Smooth muscle cell of the brain vasculature (primary cell): ENCODE results near the gene HIF1A.
"Not testable (repeated sequence)": the region's sequence is repeated elsewhere in the genome, so short reads cannot be mapped to it uniquely, and the experiment has no call there.

Source experiments
- DNase-seq: peaks from one replicate; pipeline ENCODE4 v3.0.0-alpha.2; 2012; ENCODE audit warnings: low read depth, low spot score

The HIF1A gene

DNA sequence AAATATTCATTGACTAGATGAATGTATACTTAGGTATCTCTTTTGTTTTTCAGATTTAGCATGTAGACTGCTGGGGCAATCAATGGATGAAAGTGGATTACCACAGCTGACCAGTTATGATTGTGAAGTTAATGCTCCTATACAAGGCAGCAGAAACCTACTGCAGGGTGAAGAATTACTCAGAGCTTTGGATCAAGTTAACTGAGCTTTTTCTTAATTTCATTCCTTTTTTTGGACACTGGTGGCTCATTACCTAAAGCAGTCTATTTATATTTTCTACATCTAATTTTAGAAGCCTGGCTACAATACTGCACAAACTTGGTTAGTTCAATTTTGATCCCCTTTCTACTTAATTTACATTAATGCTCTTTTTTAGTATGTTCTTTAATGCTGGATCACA is 51.6 kb downstream of the HIF1A start:
- DNase-seq: no peak

DNA sequence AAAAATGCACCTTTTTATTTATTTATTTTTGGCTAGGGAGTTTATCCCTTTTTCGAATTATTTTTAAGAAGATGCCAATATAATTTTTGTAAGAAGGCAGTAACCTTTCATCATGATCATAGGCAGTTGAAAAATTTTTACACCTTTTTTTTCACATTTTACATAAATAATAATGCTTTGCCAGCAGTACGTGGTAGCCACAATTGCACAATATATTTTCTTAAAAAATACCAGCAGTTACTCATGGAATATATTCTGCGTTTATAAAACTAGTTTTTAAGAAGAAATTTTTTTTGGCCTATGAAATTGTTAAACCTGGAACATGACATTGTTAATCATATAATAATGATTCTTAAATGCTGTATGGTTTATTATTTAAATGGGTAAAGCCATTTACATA is 52.0 kb downstream of the HIF1A start:
- DNase-seq: no peak

GRCh38 chr14:61749264-61749663 is 54.0 kb downstream of the HIF1A start:
- DNase-seq: no peak

GRCh38 chr14:61749867-61750266 is 54.6 kb downstream of the HIF1A start:
- DNase-seq: no peak

DNA sequence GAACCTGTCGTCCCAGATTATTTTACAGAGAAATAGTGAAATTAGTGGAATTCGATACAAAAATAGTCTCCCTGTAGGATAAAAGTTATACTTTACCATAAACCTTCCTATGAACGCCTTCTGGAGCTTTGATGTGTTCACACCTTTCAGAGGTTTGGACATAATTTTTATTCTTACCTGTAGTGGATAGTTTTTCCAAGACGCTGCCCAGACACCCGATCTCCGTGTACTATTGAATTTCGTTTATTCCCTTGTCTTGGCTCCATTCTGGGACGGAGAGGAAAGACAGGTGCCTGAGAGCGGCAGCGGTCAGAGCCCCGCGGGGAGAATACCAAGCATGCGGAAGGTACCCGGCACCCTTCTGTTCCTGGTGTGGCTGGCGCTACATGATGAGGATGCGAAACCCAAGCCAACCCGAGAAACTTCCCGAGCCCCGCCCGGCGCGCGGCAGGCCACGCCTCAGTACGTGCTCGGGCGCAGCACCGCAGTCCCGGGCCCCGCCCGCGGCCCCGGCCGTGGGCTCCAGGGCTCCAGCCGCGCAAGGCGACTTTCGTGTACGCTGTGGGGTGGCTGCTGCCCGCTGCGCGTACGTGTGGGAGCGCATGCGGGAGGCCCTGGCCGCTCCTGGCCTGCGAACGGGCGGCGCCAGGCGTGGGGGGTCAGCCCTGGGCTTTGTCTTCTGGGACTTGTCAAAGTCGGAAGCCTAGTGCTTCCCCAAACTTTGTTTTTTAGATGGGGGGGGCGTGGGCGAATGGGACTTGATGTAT is 55.6 kb downstream of the HIF1A start:
- DNase-seq: no peak

- DNase-seq: no peak
These were observed 56.2 kb downstream of the HIF1A start for GRCh38 chr14:61751475-61751989.

DNA sequence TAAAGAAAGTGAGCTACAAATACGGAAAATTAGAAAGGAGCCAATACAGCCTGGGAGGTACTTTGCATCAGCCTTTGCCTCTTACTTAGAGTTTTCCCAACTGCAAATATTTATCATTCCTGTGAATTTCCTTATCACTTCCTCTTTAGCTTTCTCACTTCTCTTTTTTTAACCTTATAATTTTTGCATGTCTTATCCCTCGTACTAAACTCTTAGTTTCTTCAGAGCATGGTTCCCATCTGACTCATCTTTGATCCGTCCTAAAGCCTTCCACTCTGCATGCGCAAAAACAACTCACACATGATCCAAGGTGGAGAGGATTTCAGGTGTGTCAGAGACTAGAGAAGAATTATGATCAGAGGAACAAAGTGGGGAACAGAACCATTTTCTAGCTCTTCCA is 57.3 kb downstream of the HIF1A start:
- DNase-seq: no peak

- no peak for DNase-seq
These were observed 58.3 kb downstream of the HIF1A start for GRCh38 chr14:61753631-61754030.

DNA sequence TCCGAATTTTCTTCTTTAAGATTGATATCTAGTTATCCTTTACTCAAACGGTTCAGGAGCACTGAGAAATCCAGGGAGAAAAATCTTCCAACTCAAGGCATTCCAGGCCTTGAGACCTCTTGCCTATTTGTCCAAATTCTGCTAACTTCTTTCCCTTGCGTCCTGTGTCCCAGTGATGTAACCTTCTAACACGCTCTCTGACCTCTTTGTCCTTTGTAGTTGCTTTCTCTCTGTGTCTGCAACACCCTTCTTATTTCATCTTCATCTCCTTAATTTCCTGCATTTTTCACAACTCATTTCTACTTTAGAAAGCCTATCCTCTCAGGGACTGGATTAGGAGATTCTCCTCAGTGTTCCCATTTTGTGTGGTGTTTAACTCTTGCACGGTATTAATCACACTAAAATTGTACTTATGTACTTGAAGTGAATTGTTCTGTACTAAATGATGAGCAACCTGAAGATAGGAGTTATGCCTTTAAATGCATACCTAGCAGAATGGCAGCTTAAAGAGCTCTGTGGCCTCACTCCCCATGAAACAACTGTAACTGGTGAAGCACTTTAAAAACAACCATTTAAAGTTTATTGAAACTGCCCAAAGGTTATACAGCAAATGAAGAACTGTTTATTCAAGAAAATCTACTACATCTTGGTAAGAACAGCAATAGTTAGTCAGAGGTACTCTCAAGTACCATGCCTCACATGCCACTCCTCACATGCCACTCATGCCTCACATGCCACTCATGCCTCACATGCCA is 59.5 kb downstream of the HIF1A start:
- no peak for DNase-seq

DNA sequence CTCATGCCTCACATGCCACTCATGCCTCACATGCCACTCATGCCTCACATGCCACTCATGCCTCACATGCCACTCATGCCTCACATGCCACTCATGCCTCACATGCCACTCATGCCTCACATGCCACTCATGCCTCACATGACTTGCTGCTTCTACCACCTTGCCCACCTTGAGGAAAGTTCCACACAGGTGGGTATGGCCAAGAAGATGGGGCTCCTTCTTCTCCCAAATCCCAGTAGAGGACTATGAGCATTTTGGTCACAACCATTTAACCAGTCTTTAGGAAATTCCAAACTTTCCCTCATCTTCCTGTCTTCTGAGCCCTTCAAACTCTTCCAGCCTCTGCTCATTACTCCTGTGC is 60.0 kb downstream of the HIF1A start:
- not testable (repeated sequence) for DNase-seq

- no peak for DNase-seq
These were observed 60.8 kb downstream of the HIF1A start for GRCh38 chr14:61756135-61756534.

DNA sequence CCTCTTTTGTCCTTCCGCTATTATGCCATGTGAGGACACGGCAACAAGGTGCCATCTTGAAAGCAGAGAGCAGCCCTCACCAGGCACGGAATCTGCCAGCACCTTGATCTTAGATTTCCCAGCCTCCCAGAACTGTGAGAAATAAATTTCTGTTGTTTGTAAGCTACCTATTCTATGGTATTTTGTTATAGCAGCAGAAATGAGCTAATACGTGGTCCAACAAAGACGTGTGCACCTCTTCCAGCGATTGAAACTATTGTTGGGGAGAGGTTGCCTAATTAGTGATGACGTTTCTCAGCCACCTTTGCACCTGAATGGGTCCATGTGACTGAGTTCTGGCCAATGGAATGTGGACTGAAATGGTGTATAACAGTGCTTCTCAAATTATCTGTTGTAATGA is 64.6 kb downstream of the HIF1A start:
- DNase-seq: no peak

DNA sequence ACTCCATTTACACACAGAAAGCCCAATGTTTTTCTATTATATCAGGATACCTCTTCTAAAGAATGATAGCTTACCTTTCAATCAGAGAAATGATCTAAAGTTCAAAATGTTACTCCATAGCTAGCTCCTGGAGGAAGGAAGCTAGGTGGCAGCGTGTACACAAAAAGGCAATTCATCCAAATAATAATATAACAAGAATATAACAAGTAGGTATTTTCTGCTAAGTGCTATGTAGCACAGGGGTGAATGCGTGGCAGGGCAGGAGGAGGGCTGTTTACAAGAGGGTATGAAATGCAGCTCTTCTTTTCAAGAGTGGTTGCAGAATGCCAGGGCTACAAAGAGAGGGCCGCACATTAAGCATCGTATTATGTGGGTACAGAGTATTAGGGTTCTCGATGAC is 66.2 kb downstream of the HIF1A start:
- no peak for DNase-seq

- peak; percentile 94 for DNase-seq
These were observed 66.9 kb downstream of the HIF1A start, which contains the start of gene SNAPC1 for GRCh38 chr14:61761959-61762786. Gene SNAPC1, plus strand, starts transcription at chr14:61762420. Its CDS starts 41 bp downstream, at chr14:61762461.

DNA sequence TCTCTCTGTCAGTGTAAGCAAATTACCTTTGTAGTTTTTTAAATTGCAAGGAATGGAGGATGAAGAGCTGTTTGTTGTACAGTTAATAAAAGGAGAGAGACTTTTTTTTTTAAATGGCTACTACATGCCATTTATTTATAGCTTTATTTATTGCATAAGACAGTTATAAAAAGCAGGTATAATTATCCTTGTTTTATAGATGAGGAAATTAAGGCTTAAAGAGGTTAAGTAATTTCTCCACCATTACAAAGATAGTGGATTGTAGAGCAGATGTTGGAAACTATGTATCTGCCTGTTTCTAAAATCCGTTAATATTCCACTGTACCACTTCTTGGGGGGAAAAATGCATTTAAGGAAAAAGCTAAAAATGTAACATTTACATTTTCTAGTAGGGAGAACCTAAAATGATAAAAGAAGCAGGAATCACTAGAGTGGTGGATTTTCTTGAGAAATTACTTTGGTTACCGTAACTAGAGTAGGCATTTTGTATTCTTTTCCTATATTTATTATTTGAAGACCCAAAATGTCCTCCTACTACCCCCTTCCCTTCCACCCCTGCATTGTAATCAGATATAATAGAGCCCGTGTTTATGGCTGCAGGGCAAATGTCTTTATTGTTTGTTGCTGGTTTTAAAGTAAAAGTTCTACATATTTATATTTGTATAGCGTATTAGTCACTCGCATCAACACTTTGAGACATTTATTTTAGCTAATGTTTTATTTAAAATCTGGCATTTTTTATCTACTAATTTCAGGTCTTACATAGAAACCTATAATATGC is 69.2 kb downstream of the HIF1A start:
- DNase-seq: no peak

DNA sequence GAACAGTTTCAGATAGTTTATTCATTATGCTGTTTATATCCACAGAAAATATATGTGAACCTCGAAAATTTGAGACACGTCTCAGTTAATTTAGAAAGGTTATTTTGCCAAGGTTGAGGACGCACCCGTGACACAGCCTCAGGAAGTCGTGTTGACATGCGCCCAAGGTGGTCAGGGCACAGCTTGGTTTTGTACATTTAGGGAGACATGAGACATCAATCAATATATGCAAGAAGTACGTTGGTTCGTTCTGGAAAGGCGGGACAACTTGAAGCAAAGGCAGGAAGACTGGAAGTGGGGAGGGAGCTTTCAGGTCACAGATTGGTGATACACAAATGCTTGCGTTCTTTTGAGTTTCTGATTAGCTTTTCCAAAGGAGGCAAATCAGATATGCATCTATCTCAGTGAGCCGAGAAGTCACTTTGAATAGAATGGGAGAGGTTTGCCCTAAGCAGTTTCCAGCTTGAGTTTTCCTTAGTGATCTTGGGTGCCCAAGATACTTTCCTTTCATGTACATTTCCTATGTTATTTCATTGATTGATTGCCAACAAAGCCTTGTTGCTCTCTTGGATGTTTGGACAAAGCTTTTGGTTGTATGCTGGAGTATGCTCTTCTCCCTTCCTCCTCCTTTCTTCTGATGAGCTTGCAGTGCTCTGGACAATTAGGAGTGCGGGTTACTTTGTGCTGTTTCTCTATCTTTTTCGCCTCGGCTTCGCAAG is 70.1 kb downstream of the HIF1A start:
- no peak for DNase-seq

DNA sequence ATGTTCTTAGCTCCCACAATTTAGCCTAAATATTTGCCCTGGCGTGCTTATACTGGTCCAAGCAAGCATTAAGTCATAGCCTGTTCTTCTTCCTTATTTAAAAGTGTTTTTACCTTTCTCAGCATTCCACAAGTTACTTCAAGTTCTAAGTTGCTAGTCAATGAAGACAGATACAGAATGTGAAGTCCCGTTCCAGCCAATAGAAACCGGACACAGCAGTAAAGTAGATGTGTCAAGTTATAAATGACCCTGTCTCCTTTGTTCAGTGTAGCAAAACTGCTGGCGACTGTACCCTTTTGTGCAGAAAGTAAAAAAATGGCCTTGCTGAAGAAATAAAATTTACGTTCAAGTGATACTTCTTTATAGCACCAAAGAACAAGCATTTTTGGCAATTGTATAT is 70.8 kb downstream of the HIF1A start:
- DNase-seq: no peak

DNA sequence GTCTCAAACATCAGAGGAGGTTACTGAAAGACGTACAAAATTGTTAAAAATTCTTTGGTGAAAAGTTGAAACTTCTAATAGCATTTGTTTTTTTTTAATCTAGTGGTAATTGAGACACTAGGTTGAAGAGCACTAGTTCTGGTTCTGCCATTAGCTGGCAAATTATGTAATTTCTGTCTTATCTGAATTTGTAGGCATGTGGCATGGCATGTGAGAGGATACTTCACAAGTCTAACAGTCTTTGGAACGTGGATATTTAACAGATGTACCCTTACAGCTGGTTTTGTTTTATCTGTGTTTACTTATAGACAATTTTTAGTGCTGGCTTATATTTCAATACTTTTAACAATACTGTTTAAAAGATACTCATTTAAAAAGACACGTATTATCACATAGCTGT is 72.9 kb downstream of the HIF1A start:
- no peak for DNase-seq

DNA sequence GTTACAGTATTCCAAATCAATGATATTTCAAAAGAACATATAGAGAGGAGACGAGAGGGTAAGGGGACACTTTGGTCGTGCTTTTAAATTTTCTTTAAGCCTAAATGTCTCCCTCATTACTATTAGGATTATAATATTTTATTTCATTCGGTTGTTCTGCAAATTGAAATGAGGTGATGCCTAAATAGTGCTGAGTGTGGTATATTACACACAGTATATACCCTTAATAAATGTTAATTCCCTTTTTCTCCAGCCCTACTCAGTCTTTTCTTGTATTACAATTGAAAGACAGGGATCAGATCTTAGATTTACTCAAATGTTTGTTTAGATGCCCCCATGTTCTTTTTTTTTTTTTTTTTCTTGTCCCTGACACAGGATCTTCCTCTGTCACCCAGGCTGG is 74.6 kb downstream of the HIF1A start:
- DNase-seq: no peak

- DNase-seq: no peak
These were observed 79.5 kb downstream of the HIF1A start for GRCh38 chr14:61774861-61775260.

- DNase-seq: no peak
These were observed 84.8 kb downstream of the HIF1A start for GRCh38 chr14:61780125-61780524.
